ENCODE data around the gene VAV3. TPM values are rescaled to one million over a fixed set of nuclear protein-coding genes. Genes with fewer than 3 reads are reported as not detected.

Gene VAV3
- polyA plus RNA-seq, 1 of the 3 experiments (the other 2 are of a cell fraction), result not detected

- Histone ChIP-seq H3F3A (replicated peaks; ENCODE audit: insufficient read depth) (no peaks in the 10 kb centered on the region), H3K9me2 (no peaks in the 10 kb centered on the region), H3K4me3 (ENCODE audit: low read depth in 2 of 2, low read length in 1 of 2) (no peak overlapping the region), H4K20me1 (ENCODE audit: insufficient read depth) (no peaks in the 10 kb centered on the region), H3K4me1 (ENCODE audit: control insufficient read depth in 1 of 2, insufficient read depth in 2 of 2, low read depth in 1 of 2, low read length in 1 of 2) (peaks cover 0 to 6% of the 10 kb centered on the region in 2 experiments; a peak in 2 of 4 replicates), H3K9ac (no peak overlapping the region), H3K4me2 (no peak overlapping the region), H3K27ac (ENCODE audit: low read depth in 2 of 2, low read length in 1 of 2) (no peak overlapping the region), H2AFZ (ENCODE audit: low read depth) (no peak overlapping the region; the same call in 1 of the 2 replicates), H3K36me3 (replicated peaks in 1 of 2; ENCODE audit: control insufficient read depth in 1 of 2, insufficient read depth in 2 of 2, low read length in 1 of 2) (no peaks in the 10 kb centered on the region), H3K9me3 (no peaks in the 10 kb centered on the region), H3K27me3 (ENCODE audit: insufficient read depth) (no peaks in the 10 kb centered on the region), H3K79me2 (ENCODE audit: insufficient read depth) (no peaks in the 10 kb centered on the region)
- TF ChIP-seq RFX5 (IDR thresholded peaks at IDR 0.05; ENCODE audit: low read length), result no peak
- TF ChIP-seq SIN3A (IDR thresholded peaks at IDR 0.05; ENCODE audit: borderline replicate concordance, low read depth, low read length), result no peak
- no peak for DNase-seq
- CTCF ChIA-PET, result interaction anchor here (1.2 to 2.1 kb wide), 2 partner anchors 11 to 14 kb away, joined by 4 to 8 read pairs; no protein-coding TSS in a partner anchor
- WGBS (ENCODE audit: low lambda C conversion rate), result 11% methylated on average over 1 of the region's 1 CpG
- POLR2A ChIA-PET, result no interaction called here
Observed at GRCh38 chr1:107689159-107689558, 275.8 kb downstream of the VAV3 start.

DNA sequence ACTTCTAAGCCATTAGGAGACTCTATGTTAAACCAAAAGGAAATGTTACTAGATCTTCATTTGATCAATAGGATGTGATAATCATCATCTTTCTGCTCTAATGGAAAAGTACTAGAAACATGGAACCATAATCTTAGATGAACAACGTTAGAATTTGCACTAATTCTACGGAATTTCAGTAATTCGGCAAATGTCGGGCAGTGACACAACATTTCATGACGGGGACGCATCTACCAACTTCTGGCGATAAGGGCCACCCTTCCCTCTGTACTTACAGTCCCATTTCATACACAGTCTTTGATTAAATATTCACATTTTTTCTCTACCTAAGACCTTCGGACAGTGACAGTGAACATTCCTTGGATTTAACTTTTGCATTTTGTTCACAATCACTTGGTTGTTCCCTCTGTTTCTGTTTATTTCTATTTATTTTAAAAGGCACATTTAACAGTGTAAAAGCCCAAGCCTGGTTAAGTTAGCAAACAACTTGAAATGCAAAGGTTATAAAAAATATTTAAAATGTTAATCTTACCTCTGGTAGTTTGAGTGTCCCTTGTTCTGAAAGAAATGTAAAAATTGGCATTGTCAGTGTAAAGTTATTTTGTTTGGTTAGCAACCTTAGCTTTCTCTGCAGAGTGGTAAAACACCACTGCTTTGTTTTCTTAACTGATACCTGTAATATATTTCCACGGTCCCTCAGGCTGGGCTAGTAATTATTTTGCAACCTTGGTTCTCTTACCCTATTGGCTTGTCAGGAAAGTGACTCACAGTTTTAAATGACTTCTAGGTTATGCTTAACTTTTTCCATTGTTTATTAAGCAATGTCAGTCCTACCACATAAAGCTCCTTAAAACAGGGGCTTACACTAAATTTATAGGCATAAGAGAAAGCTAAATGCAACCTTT is 276.9 kb downstream of the VAV3 start:
- H2AFZ ChIP-seq (ENCODE audit: low read depth), result no peak overlapping the region
- CTCF ChIA-PET, result no interaction called here
- H3K4me1 ChIP-seq (ENCODE audit: control insufficient read depth in 1 of 2, insufficient read depth in 2 of 2, low read depth in 1 of 2, low read length in 1 of 2), result peaks cover 0 to 6% of the 10 kb centered on the region in 2 experiments; a peak in 2 of 4 replicates
- no peaks in the 10 kb centered on the region for H3K79me2 ChIP-seq (ENCODE audit: insufficient read depth)
- 75% methylated on average over 9 of the region's 9 CpGs for WGBS (ENCODE audit: low lambda C conversion rate)
- POLR2A ChIA-PET, result no interaction called here
- H3K27me3 ChIP-seq (ENCODE audit: insufficient read depth), result no peaks in the 10 kb centered on the region
- no peak for DNase-seq
- no peaks in the 10 kb centered on the region for H3K9me3 ChIP-seq
- no peak overlapping the region for H3K4me3 ChIP-seq (ENCODE audit: low read depth in 2 of 2, low read length in 1 of 2)
- H3K27ac ChIP-seq (ENCODE audit: low read depth in 2 of 2, low read length in 1 of 2), result no peak overlapping the region
- no peaks in the 10 kb centered on the region for H3K9me2 ChIP-seq
- no peak overlapping the region for H3K9ac ChIP-seq
- no peaks in the 10 kb centered on the region for H3K36me3 ChIP-seq (replicated peaks in 1 of 2; ENCODE audit: control insufficient read depth in 1 of 2, insufficient read depth in 2 of 2, low read length in 1 of 2)
- H4K20me1 ChIP-seq (ENCODE audit: insufficient read depth), result no peaks in the 10 kb centered on the region
- no peak overlapping the region for H3K4me2 ChIP-seq
- H3F3A ChIP-seq (replicated peaks; ENCODE audit: insufficient read depth), result no peaks in the 10 kb centered on the region
- TF ChIP-seq FOXJ3 (CRISPR knock-in tag; IDR thresholded peaks at IDR 0.05) (no peak), USF1 (IDR thresholded peaks at IDR 0.05; ENCODE audit: borderline replicate concordance, low read depth) (no peak), TAF1 (IDR thresholded peaks at IDR 0.05; ENCODE audit: borderline replicate concordance, low read depth, low read length) (no peak), CHD2 (IDR thresholded peaks at IDR 0.05; ENCODE audit: low read length, partially characterized antibody) (no peak), JUND (IDR thresholded peaks at IDR 0.05) (no peak), RFX5 (IDR thresholded peaks at IDR 0.05; ENCODE audit: low read length) (no peak), YY1 (IDR thresholded peaks at IDR 0.05; ENCODE audit: low read depth) (no peak), FOSL2 (IDR thresholded peaks at IDR 0.05; ENCODE audit: borderline replicate concordance, low read depth) (no peak), TEAD4 (IDR thresholded peaks at IDR 0.05; ENCODE audit: borderline replicate concordance, insufficient read depth) (no peak), EZH2phosphoT487 (IDR thresholded peaks at IDR 0.05; ENCODE audit: borderline replicate concordance, low read depth) (no peak)
- TF ChIP-seq, protein P1, sequence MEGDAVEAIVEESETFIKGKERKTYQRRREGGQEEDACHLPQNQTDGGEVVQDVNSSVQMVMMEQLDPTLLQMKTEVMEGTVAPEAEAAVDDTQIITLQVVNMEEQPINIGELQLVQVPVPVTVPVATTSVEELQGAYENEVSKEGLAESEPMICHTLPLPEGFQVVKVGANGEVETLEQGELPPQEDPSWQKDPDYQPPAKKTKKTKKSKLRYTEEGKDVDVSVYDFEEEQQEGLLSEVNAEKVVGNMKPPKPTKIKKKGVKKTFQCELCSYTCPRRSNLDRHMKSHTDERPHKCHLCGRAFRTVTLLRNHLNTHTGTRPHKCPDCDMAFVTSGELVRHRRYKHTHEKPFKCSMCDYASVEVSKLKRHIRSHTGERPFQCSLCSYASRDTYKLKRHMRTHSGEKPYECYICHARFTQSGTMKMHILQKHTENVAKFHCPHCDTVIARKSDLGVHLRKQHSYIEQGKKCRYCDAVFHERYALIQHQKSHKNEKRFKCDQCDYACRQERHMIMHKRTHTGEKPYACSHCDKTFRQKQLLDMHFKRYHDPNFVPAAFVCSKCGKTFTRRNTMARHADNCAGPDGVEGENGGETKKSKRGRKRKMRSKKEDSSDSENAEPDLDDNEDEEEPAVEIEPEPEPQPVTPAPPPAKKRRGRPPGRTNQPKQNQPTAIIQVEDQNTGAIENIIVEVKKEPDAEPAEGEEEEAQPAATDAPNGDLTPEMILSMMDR (IDR thresholded peaks at IDR 0.05), result no peak
